HCT116 (cell line): ENCODE measurements around the gene PPP2R2D. TPM values are rescaled to one million over a fixed set of nuclear protein-coding genes. Genes with fewer than 3 reads are reported as not detected.

ENCODE experiments used
- ATAC-seq: fragments of 200-7000 bp; cut with Tn5 transposase; 2 replicates; pipeline ENCODE4 v1.9.1; 2020; ENCODE audit warnings: mild to moderate bottlenecking, moderate library complexity
- BruUV-seq: library from RNA; stranded (reverse); fragments of 400-500 nt; replicated peaks from 2 replicates; lab custom pipeline; 2021; lab: Mats Ljungman, UMichigan
- CTCF ChIA-PET: fragments of 300-600 bp; sonication (Branson Sonifier 250); formaldehyde crosslinking; loops from one replicate; lab custom pipeline; 2021; ENCODE audit warnings: antibody characterized with exemption; lab: Charles Lee
- POLR2A ChIA-PET: fragments of 300-600, 350-600 bp; sonication (Branson Sonifier 250); formaldehyde crosslinking; loops from one replicate; lab custom pipeline; 2021; ENCODE audit warnings: antibody characterized with exemption; lab: Charles Lee
- RAD21 ChIA-PET, 2 experiments: fragments of 300-600 bp; sonication (Branson Sonifier 250); formaldehyde crosslinking; loops; one replicate each; lab custom pipeline; 2023; ENCODE audit warnings: low total read pairs in 2 of 2; ENCODE audit not compliant: uncharacterized antibody in 2 of 2, unreplicated experiment in 2 of 2, low non-redundant PET in 1 of 2; lab: Charles Lee
- DNase-seq: peaks from one replicate; pipeline ENCODE4 v3.0.0-alpha.2; 2010; ENCODE audit warnings: low read depth, low spot score
- H2AFZ ChIP-seq: fragments of 200-600 bp; shearing (Covaris generic), sonication (generic); 2 replicates; pipeline ENCODE4 v1.6.1; 2017; ENCODE audit warnings: low read depth, mixed run types, mixed read lengths, antibody characterized with exemption, low read length; ENCODE audit not compliant: poor library complexity, severe bottlenecking
- H3K27ac ChIP-seq: 2 replicates; pipeline ENCODE4 v1.5.1; 2012; ENCODE audit warnings: low read depth, low read length
- H3K27me3 ChIP-seq: fragments of 200-600 bp; sonication (generic); 2 replicates; pipeline ENCODE4 v1.6.1; 2016; ENCODE audit warnings: mixed run types, low read length, mixed read lengths; ENCODE audit not compliant: insufficient read depth
- H3K36me3 ChIP-seq, 2 experiments: fragments of 200-500 bp in 1 of 2; fragments of 200-600 bp in 1 of 2; sonication (Bioruptor generic) in 1 of 2; sonication (generic) in 1 of 2; 2 replicates each; pipeline versions ENCODE4 v1.5.1 to v1.6.1; 2014 to 2016; ENCODE audit warnings: low read length in 2 of 2, inconsistent platforms in 1 of 2, mixed read lengths in 1 of 2, mixed run types in 1 of 2; ENCODE audit not compliant: insufficient read depth in 2 of 2, control insufficient read depth in 1 of 2
- H3K4me1 ChIP-seq, 2 experiments: fragments of 200-600 bp in 1 of 2; sonication (generic) in 1 of 2; 2 replicates each; pipeline versions ENCODE4 v1.5.1 to v1.6.1; 2012 to 2017; ENCODE audit warnings: low read length in 2 of 2, inconsistent platforms in 1 of 2, mild to moderate bottlenecking in 1 of 2, mixed read lengths in 1 of 2, mixed run types in 1 of 2, moderate library complexity in 1 of 2; ENCODE audit not compliant: insufficient read depth in 2 of 2, control insufficient read depth in 1 of 2
- H3K4me2 ChIP-seq: fragments of 200-600 bp; sonication (generic); 2 replicates; pipeline ENCODE4 v1.6.1; 2017; ENCODE audit warnings: mixed run types, low read length, mixed read lengths
- H3K4me3 ChIP-seq, 2 experiments: fragments of 200-600 bp in 1 of 2; sonication (generic) in 1 of 2; replicated peaks in 1 of 2; 2 replicates each; pipeline ENCODE4 v1.5.1; 2011 to 2016; ENCODE audit warnings: low read length in 2 of 2, control low read depth in 1 of 2, low read depth in 1 of 2, mild to moderate bottlenecking in 1 of 2, mixed read lengths in 1 of 2, mixed run types in 1 of 2
- H3K79me2 ChIP-seq: fragments of 200-600 bp; sonication (generic); 2 replicates; pipeline ENCODE4 v1.6.1; 2017; ENCODE audit warnings: mild to moderate bottlenecking, mixed run types, low read length, moderate library complexity, mixed read lengths; ENCODE audit not compliant: insufficient read depth
- H3K9ac ChIP-seq: fragments of 200-600 bp; sonication (generic); 2 replicates; pipeline ENCODE4 v1.6.1; 2016; ENCODE audit warnings: low read length, mixed read lengths
- H3K9me2 ChIP-seq: fragments of 200-600 bp; sonication (generic), shearing (Covaris generic); 2 replicates; pipeline ENCODE4 v1.6.1; 2017; ENCODE audit warnings: mixed run types, mild to moderate bottlenecking, moderate library complexity; ENCODE audit not compliant: insufficient read depth
- H3K9me3 ChIP-seq, 2 experiments: fragments of 200-500 bp in 1 of 2; fragments of 200-600 bp in 1 of 2; sonication (Bioruptor generic) in 1 of 2; sonication (generic) in 1 of 2; 2 replicates each; pipeline ENCODE4 v1.6.1; 2014 to 2017; ENCODE audit warnings: low read length in 2 of 2, mixed read lengths in 2 of 2, inconsistent platforms in 1 of 2, low read depth in 1 of 2, mild to moderate bottlenecking in 1 of 2, mixed run types in 1 of 2, moderate library complexity in 1 of 2; ENCODE audit not compliant: control insufficient read depth in 1 of 2, insufficient read depth in 1 of 2
- H4K20me1 ChIP-seq: fragments of 200-600 bp; sonication (generic), shearing (Covaris generic); 2 replicates; pipeline ENCODE4 v1.6.1; 2017; ENCODE audit warnings: mixed run types, mild to moderate bottlenecking, moderate library complexity; ENCODE audit not compliant: insufficient read depth
- ELF1 ChIP-seq: IDR thresholded peaks from 2 replicates; pipeline ENCODE4 v1.6.1; 2012; ENCODE audit warnings: low read depth, borderline replicate concordance
- EZH2 ChIP-seq: fragments of 200-600 bp; sonication (generic); IDR thresholded peaks from 2 replicates; pipeline ENCODE4 v1.6.1; 2017; ENCODE audit warnings: antibody characterized with exemption, mixed run types
- FOSL1 ChIP-seq: IDR thresholded peaks from 2 replicates; pipeline ENCODE4 v1.6.1; 2012; ENCODE audit warnings: low read depth
- JUND ChIP-seq: IDR thresholded peaks from 2 replicates; pipeline ENCODE4 v1.6.1; 2012
- MAX ChIP-seq: IDR thresholded peaks from 2 replicates; pipeline ENCODE4 v1.6.1; 2012
- POLR2A ChIP-seq: IDR thresholded peaks from 2 replicates; pipeline ENCODE4 v1.7.0; 2011; ENCODE audit warnings: borderline replicate concordance; ENCODE audit not compliant: insufficient read depth, insufficient read length; ENCODE audit errors: extremely low read depth
- POLR2AphosphoS5 ChIP-seq: IDR thresholded peaks from 2 replicates; pipeline ENCODE4 v1.6.1; 2011; ENCODE audit warnings: mild to moderate bottlenecking, low read depth, low read length, moderate library complexity
- RAD21 ChIP-seq: IDR thresholded peaks from 2 replicates; pipeline ENCODE4 v1.6.1; 2012; ENCODE audit warnings: low read depth, mild to moderate bottlenecking
- SP1 ChIP-seq: IDR thresholded peaks from 2 replicates; pipeline ENCODE4 v1.6.1; 2012; ENCODE audit warnings: low read depth
- SRF ChIP-seq: IDR thresholded peaks from 2 replicates; pipeline ENCODE4 v1.6.1; 2012; ENCODE audit warnings: low read depth
- ZBTB33 ChIP-seq: IDR thresholded peaks from 2 replicates; pipeline ENCODE4 v1.6.1; 2011; ENCODE audit warnings: mild to moderate bottlenecking, low read length, moderate library complexity; ENCODE audit not compliant: insufficient replicate concordance; ENCODE audit errors: extremely low read depth
- ZFX ChIP-seq: fragments of 450-650 bp; IDR thresholded peaks from 2 replicates; pipeline ENCODE4 v1.6.1; 2017
- ZNF274 ChIP-seq: fragments of 200-500 bp; sonication (Bioruptor generic); IDR thresholded peaks from 2 replicates; pipeline ENCODE4 v1.6.1; 2014; ENCODE audit warnings: mild to moderate bottlenecking, low read depth, low read length, inconsistent platforms
- intact Hi-C: fragments of 100-400 bp; cut with micrococcal nuclease; formaldehyde crosslinking; loops from 2 replicates; pipeline ENCODE4 v1.10.0; 2022
- total RNA-seq: library from RNA; stranded (reverse); gene quantifications from one replicate; pipeline ENCODE4 v1.2.1, GENCODE V29; 2021; ENCODE audit not compliant: unreplicated experiment
- TF ChIP-seq, protein P1 (sequence below): IDR thresholded peaks from 2 replicates; pipeline ENCODE4 v1.6.1; 2012

PPP2R2D gene
- total RNA-seq, 1 experiment from 2014 or later: 18.1 TPM

- H3K9me3 ChIP-seq: no peaks in the 10 kb centered on the region
- RAD21 ChIA-PET: no interaction called here
- H3K27me3 ChIP-seq: no peaks in the 10 kb centered on the region
- CTCF ChIA-PET: no interaction called here
- H3K4me2 ChIP-seq: no peak overlapping the region
- H3K4me3 ChIP-seq: no peak overlapping the region
- no peaks in the 10 kb centered on the region for H3K36me3 ChIP-seq
- peaks cover 88% of the 10 kb centered on the region for H3K79me2 ChIP-seq
- ATAC-seq: no peak
- POLR2A ChIA-PET: no interaction called here
- no peaks in the 10 kb centered on the region for H3K9me2 ChIP-seq
- DNase-seq: no peak
- TF ChIP-seq POLR2A: no peak
- TF ChIP-seq ZBTB33: no peak
- no peak for TF ChIP-seq ZNF274
- no peak for TF ChIP-seq SP1
- TF ChIP-seq ZFX: no peak
- no peak for TF ChIP-seq FOSL1
- intact Hi-C loops: no loop called here
- H3K27ac ChIP-seq: no peak overlapping the region
- H2AFZ ChIP-seq: no peak overlapping the region
- no peaks in the 10 kb centered on the region for H4K20me1 ChIP-seq
- no peaks in the 10 kb centered on the region for H3K4me1 ChIP-seq
- no peak overlapping the region for H3K9ac ChIP-seq
- no TSS peak for BruUV-seq
Measured at GRCh38 chr10:131930586-131931330, 29.9 kb downstream of the PPP2R2D start.

GRCh38 chr10:131931981-131932380, 31.2 kb downstream of the PPP2R2D start:
- CTCF ChIA-PET: no interaction called here
- POLR2A ChIA-PET: no interaction called here
- TF ChIP-seq EZH2: no peak
- no peak for TF ChIP-seq FOSL1
- TF ChIP-seq POLR2AphosphoS5: no peak
- TF ChIP-seq ZBTB33: no peak
- TF ChIP-seq JUND: no peak
- TF ChIP-seq, protein P1, sequence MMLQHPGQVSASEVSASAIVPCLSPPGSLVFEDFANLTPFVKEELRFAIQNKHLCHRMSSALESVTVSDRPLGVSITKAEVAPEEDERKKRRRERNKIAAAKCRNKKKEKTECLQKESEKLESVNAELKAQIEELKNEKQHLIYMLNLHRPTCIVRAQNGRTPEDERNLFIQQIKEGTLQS: no peak
- no peak for TF ChIP-seq SP1
- no peak for TF ChIP-seq MAX
- TF ChIP-seq POLR2A: no peak
- no peak for TF ChIP-seq ZFX
- no peak for TF ChIP-seq SRF
- TF ChIP-seq RAD21: no peak
- TF ChIP-seq ZNF274: no peak
- TF ChIP-seq ELF1: no peak

More at GRCh38 chr10:131931981-131932380, 31.2 kb downstream of the PPP2R2D start:
- Histone ChIP-seq H3K4me2 (no peak overlapping the region), H3K9ac (no peak overlapping the region), H3K27ac (no peak overlapping the region), H3K4me1 (no peaks in the 10 kb centered on the region), H3K79me2 (peaks cover 82% of the 10 kb centered on the region), H3K9me2 (no peaks in the 10 kb centered on the region), H3K27me3 (no peaks in the 10 kb centered on the region), H4K20me1 (no peaks in the 10 kb centered on the region), H2AFZ (no peak overlapping the region), H3K4me3 (no peak overlapping the region), H3K9me3 (no peaks in the 10 kb centered on the region), H3K36me3 (no peaks in the 10 kb centered on the region; a peak in 1 of 4 replicates)
- RAD21 ChIA-PET: no interaction called here
- DNase-seq (no peak), ATAC-seq (no peak)
- no TSS peak for BruUV-seq
- intact Hi-C loops: no loop called here
